HCEC 1CT (cell line): ENCODE data around the gene DAB1.

ENCODE experiments used
- DNase-seq: peaks from one replicate; pipeline ENCODE4 v3.0.0-alpha.2; 2017

DAB1 gene

GRCh38 chr1:57410508-57410907, 13.4 kb downstream of the DAB1 start:
- no peak for DNase-seq

- DNase-seq, result no peak
Measured at GRCh38 chr1:57407928-57408327, 15.9 kb downstream of the DAB1 start.

GRCh38 chr1:57406428-57406970, 17.4 kb downstream of the DAB1 start:
- no peak for DNase-seq

- no peak for DNase-seq
Measured at GRCh38 chr1:57404884-57405283, 19.0 kb downstream of the DAB1 start.

GRCh38 chr1:57403201-57403600, 20.7 kb downstream of the DAB1 start:
- no peak for DNase-seq

- no peak for DNase-seq
Measured at GRCh38 chr1:57401671-57402070, 22.2 kb downstream of the DAB1 start.

GRCh38 chr1:57400048-57400447, 23.8 kb downstream of the DAB1 start:
- DNase-seq, result no peak

GRCh38 chr1:57393058-57393584, 30.7 kb downstream of the DAB1 start:
- no peak for DNase-seq

- DNase-seq, result no peak
Measured at GRCh38 chr1:57385336-57385735, 38.5 kb downstream of the DAB1 start.

- no peak for DNase-seq
Measured at GRCh38 chr1:57384901-57385300, 39.0 kb downstream of the DAB1 start.

GRCh38 chr1:57384284-57384683, 39.6 kb downstream of the DAB1 start:
- DNase-seq, result no peak

GRCh38 chr1:57381871-57382270, 42.0 kb downstream of the DAB1 start:
- DNase-seq, result no peak

GRCh38 chr1:57381426-57381825, 42.4 kb downstream of the DAB1 start:
- DNase-seq, result no peak

GRCh38 chr1:57380923-57381322, 42.9 kb downstream of the DAB1 start:
- no peak for DNase-seq

GRCh38 chr1:57378534-57378933, 45.3 kb downstream of the DAB1 start:
- no peak for DNase-seq

GRCh38 chr1:57377339-57378139, 46.3 kb downstream of the DAB1 start:
- no peak for DNase-seq

GRCh38 chr1:57376041-57376440, 47.8 kb downstream of the DAB1 start:
- no peak for DNase-seq

- DNase-seq, result no peak
Measured at GRCh38 chr1:57369889-57370288, 54.0 kb downstream of the DAB1 start.

GRCh38 chr1:57367945-57368344, 55.9 kb downstream of the DAB1 start:
- no peak for DNase-seq

- DNase-seq, result no peak
Measured at GRCh38 chr1:57363643-57364042, 60.2 kb downstream of the DAB1 start.

GRCh38 chr1:57363165-57363564, 60.7 kb downstream of the DAB1 start:
- DNase-seq, result no peak

- no peak for DNase-seq
Measured at GRCh38 chr1:57362480-57362879, 61.4 kb downstream of the DAB1 start.

- DNase-seq, result no peak
Measured at GRCh38 chr1:57361516-57361915, 62.3 kb downstream of the DAB1 start.

GRCh38 chr1:57360846-57361407, 62.9 kb downstream of the DAB1 start:
- no peak for DNase-seq
